ENCODE results near the gene L1CAM.
A peak's percentile ranks its signal among the peaks of the same experiment; 100 is the strongest.

Gene L1CAM

DNA sequence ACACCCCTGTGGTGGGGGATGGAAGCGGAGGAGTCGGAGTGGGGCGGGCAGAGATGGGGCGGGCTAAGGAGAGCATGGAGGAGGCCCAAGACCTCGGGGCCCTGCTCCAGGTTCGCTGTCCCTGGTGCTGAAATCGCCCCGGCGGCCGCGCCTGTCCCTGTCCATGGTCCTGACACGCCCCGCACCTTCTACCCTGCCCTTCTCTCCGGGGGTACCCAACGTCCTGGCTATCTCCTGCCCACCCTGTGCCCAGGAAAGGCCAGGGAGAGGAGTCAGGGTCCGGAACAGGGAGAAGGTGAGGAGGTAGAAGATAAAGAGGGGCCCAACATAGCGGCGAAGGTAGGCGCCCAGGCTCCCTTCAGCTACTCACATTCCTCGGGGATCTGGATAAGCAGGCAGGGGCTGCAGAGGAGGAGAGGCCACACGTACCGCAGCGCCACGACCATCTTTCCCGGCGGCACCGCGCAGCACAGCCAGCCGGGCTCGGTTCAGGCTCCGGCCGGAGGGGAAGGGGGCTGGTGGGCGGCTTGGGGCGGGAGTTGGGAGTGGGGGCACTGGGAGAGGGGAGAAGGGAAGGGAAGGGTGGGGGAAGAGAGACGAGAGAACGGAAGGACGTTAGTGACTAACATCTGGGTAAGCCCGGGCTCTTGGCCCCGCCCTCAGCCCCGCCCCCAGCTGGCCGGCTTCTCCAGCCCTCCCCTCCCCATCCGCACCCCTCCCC is 10.4 kb downstream of the L1CAM start:
- peak; percentile 52 to 55 for DNase-seq (ENCODE audit: low read depth in 2 of 2)

DNA sequence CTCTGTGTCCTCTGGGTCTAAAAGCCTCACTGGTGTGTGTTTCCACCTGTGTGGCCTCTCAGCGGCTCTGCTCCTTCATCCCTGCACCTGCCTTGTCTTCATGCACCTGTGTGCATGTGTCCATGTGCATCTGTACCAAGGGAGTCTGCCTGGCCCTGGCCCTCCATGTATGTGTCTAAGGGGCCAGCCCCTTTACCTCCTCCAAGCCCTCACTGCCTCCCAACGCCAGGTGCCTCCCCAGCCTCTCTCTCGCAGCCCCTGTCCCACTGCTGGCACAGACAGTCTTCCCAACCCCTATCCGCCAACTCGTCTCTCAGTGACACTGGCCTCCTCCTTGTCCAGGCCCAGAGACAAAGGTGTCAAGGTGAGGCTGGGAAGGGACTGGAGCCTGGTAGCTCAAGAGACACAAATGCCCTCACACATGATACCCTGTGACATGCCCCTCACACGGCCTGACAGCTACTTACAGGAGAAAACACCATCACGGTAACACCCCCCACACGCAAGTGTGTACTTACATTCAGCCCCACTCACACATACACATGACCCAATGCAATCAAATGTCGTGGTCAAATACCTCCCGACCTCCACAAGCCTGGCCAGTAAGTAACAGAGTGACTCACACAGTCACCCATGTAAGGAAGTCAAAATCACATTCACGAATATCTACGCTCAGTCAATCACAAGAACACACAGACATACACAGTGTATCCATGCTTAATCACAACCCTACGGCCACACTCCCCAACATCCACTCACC is 11.4 kb downstream of the L1CAM start:
- DNase-seq (ENCODE audit: low read depth in 2 of 2), result no peak

DNA sequence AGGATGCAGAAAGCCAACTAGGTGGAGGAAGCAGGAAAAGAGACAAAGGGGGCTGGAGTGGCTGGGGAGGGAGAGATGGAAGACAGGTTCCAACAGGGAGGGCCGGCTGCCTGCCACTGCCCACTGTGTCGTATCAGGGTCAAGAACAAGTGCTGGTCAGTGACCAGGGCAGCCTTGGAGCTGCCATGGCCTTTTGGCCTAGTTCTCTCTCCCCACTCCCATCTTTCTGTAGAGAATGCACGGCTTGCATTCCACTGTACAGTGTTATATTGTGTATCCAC is 11.9 kb downstream of the L1CAM start:
- no peak for DNase-seq (ENCODE audit: low read depth in 2 of 2)

DNA sequence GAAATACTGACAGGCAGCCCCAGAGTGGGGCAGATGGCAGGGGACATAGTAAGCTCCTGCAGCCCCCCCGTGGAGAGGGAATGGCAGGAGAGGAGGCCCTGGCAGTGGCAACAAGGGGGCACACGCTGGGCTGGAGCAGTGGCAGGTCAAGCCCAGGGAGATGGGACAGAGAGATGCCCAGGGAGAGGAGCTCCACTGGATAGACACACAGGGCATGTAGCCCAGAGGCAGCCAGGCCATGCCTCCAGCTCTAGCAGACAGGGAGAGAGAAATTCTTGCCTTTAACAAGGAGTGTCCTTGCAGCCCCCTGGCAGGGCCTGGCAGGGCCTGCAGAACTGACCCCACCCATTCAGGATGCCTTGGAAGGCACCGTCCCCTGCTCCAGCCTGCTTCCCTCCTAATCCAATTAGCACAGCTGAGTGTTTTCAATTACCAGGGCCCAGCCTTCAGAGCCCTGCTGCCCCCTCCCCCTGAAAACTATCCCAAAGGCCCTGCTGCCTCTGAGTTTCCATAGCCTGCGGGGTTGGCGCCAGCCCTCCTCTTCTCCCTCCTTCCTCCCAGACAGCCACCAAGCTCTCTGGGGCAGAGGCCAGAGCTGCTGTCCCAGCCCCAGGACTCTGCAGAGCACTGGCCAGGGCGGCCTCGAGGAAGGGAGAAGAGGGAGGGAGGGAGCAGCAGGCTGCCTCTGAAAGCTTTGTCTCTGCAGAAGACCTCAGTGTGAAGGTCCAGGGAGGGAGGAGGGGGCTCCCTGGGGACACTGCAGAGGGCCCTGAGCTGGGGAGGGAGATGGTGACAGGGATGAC is 12.5 kb downstream of the L1CAM start:
- no peak for DNase-seq (ENCODE audit: low read depth in 2 of 2)

DNA sequence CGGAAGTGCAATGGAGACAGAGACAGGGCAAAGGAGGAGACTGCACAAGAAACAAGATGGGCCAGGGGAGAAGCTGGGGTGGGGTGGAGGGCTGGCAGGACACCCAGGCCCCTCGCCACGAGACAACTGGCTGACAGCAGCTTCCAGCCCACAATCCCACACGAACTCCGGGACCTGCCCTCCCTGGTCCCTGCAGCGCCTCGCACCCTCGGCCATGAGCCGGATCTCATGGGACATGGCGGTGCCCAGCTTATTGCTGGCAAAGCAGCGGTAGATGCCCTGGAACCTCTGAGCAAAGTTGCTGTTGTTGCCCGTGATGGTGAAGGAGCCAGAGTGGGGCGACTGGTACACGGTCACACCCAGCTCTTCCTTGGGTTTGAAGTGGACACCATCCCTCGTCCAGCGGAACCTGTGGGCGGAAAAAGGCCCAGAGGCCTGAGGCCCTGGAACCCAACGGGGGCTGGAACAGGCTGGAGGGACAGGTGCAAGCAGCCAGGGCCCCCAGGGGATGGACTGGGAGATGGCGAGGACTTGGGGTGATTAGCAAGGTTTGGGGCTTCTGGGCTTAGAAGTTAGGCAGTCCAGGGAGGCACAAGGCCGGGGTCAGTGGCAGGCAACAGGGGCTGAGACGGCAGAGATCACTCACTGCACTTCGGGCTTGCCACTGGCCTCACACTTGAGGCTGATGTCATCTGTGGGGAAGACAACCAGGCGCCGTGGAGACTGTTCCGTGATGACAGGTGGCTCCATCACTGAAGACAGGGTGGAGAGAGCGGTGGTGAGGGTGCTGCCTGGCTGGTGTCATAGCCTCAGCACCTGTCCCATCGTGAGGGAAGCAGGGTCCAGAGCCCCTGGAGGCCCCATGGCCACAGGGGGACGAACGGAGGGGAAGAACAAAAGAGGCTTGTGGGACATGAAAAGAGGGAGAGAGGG is 13.8 kb downstream of the L1CAM start:
- no peak for DNase-seq (ENCODE audit: low read depth in 2 of 2)

DNA sequence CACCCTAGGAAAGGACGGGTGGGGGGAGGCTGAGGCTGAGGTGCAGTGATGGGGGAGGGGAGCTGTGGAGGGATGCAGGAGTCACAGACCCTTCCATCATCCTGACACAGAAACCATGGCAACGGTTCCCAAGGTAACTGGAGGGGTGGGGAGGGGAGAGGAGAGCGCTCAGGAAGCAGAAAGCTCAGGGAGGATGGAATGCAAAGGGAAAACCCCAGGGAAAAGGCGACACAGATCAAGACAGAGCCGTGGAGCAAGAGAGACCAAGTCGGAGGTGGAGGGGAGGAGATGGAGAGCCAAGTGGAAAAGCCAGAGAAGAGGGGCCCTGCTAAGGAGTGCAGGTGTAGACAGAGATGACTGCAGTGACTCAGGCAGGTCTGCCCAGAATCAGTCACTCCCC is 14.5 kb downstream of the L1CAM start:
- DNase-seq (ENCODE audit: low read depth in 2 of 2), result no peak

DNA sequence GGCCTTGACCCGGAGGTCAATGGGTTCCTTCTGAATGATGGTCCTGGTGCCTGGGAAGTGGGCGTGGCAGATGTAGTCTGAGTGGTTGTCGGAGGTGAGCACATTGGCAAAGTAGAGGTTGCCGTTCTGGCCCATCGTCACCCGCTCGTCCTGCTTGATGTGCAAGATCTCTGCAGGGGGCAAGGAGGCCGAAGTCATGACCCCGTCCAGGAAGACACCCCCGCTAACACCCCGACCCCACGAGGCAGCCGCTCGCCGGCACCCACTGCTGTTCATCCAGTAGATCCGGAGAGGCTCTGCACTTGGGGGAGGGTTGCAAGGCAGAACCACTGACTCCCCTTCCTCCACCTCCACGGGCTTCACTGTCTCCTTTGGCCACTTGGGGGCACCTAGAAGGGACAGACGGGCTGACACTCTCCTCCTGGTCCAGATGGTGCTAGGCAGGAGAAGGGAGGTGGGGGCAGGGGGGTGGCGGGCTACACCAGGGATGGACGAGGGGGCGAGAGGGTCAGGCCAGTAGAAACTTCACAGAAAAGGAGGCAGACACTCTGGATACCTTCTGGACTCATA is 15.1 kb downstream of the L1CAM start:
- no peak for DNase-seq (ENCODE audit: low read depth in 2 of 2)

DNA sequence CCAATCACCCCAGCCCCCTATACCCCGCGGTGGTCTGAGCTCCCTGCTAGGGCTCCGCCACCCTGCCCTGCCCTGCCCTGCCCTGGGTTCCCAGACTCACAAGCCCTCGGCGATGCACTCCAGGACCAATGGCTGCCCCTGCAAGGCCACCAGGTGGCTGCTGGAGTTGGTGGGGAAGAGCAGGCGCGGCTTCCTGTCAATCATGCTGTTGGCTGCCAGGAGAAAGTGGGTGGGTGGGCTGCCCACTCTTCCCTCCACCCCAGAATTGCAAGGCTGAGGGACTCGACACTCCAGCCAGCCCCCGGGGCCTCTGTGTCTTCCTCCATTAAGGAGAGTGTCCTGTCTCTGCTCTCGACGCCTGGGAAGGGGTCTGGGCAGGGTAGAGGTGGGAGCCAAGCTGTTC is 15.7 kb downstream of the L1CAM start:
- DNase-seq (ENCODE audit: low read depth in 2 of 2), result no peak

DNA sequence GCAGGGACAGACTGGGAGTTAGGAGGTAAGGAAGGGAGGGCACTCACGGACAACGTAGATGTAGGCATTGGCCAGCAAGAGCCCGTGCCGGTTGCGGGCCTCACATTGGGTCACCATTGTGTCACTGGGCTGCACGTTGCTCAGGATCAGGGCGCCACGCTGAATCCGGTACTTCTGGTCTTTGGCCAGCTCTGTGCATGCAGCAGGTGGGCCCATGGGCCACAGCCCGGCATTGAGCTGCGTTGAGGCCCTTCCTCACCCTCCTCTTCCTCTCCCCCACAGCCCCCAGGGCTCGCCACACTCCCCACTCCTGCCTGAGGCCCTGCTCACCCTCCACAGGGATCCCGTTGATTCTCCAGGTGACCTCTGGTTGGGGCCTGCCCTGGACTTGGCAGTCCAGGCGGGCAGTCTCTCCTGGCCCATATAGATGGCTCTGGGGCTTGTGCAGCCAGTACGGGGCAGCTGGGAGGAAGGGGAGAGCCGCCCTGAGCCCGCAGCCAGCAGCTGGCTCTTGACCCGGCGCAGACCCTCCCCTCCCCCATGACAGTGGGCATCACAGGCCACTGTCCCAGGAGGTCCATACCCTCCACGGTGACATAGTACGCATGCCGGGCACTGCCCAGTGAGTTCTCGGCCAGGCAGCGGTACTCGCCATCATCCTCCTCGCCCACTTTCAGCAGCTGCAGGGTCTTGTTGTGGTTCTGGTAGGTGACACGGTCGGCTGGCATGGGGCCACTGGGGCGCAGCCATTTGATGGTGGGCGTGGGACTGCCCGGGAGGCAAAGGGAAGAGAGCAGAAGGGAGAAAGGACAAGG is 16.3 kb downstream of the L1CAM start:
- DNase-seq (ENCODE audit: low read depth in 2 of 2), result no peak

DNA sequence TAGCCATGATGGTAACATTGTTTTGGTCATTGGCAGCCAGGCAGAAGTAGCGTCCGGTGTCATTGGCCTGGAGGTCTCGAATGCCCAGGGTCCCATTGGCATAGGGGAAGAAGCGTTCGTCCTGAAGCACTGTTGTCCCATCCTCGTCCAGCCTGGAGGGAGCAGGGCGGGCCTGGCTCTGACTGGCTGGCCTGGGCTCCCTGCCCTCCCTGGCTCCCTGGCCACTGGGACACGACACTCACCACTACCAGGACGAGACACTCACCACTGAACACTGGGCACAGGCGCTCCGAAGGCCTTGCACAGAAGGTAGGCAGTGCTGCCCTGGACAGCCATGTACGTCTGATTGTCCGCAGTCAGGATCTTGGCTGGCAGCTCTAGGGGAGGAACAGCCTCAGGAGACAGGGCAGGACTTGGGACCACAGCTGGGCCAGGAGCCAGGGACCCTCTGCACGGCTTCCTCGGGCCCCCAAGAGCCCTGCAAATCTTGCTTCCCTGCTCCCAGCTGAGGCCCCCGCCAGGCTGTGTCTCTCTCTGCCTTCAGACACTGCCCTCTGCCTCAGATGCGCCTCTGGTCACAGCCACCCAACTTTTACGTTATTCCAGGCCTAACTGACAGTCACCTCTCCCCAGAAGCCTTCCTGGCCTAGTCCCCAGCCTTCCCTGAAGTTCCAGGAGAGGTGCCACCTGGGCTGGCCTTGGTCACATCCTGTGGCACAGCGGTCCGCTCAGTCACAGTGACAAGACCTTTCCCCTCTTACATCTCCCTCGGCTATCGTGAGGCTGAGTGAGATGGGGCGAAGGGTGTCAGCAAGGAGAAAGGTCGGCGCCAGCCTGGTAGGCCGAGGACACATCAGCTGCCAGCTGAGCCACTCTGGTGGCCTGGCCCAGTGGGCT is 17.1 kb downstream of the L1CAM start:
- no peak for DNase-seq (ENCODE audit: low read depth in 2 of 2)

DNA sequence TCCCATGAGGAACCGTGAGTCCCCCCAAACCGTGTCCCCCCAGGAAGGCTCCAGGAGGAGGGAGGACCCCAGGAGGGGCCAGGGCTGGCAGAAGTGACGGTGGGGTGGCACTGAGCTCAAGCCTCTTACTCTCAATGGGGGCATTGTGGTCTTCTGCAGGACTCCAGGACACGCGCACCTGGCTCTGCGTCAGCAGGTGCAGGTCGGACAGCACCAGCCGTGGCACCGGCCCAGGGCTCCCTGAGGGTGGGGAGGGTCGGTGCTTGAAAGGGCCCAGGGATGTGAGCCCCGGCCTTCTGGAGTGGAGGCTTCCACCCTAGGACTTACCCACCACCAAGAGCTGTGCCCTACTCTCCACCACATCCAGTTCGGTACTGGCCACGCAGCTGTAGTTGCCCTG is 18.3 kb downstream of the L1CAM start:
- DNase-seq (ENCODE audit: low read depth in 2 of 2), result no peak

DNA sequence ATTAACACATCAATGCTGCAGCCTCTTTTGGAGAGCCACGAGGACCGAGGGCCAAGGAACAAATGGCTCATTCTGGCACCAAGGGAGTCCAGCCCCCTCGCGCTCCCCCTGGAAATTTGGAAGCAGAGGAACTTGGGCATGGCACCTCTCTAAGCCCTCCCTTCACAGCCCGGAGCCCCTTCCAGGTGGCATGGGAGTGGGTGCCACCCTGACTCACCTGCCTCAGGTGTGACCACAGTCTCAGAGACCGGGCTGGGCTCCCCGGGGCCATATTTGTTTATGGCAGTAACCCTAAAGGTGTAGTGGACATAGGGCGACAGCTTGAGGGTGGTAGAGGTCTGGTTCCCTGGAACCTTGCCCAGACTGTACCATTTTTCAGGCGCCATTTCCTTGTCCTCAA is 18.8 kb downstream of the L1CAM start:
- no peak for DNase-seq (ENCODE audit: low read depth in 2 of 2)

DNA sequence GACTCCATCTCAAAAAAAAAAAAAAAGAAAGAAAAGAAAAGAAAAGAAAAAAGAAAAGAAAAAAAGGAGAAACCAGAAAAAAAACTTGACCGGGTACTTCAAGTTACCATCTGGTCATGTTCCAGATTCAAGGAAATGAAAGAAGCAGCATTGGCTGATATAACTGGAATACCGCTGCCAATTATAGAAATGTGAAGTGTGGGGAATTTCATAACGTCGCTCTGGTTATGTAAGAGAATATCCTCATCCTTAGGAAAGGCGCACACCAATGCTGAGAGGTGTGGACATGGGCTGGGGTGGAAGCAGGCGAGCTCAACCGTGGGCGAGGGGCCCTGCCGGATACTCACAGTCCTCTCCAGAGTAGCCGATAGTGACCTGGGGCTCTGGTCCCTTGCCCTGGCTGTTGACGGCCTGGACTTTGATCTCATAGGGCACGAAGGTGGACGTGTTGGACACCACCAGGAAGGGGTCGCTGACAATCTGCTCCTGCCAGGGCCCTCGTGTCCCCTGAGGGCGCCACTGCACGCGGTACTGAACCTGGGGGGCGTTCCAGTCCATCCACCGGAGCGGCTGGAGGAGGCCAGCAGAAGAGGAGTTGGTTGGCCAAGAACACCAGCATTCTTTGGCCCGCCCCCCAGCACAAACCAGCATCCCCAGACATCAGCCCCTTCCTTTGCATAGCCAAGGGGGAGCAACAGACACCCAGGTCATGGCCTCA is 19.5 kb downstream of the L1CAM start:
- no peak for DNase-seq (ENCODE audit: low read depth in 2 of 2)

DNA sequence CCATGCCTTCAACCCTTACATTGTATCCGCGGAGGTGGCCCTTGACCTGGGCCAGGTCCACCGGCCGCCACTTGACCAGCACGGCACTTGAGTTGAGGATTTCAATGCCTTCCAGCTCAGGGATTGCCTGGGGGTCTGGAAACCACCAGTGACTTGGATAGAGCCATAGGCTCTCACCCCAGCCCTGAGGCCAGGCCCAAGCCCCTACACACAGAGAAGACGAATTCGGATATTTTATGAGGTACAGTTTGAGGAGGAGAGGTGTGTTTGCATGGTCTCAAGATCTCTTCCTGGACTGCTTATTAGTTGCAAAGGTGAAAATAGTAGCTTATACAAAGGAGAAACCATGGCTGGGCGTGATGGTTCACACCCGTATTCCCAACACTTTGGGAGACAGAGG is 20.3 kb downstream of the L1CAM start:
- no peak for DNase-seq (ENCODE audit: low read depth in 2 of 2)

DNA sequence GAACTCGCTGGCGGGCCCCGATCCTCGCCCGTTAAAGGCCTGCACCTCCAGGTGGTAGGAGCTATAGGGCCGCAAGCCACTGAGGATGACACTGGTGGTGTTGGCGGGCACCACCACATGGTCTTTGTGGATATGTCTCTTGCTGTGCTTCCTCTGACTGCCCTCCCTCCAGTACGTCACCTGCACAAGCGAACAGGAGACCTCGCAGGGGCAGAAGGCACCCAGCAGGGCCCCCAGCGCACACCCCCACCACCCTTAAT is 20.7 kb downstream of the L1CAM start:
- DNase-seq (ENCODE audit: low read depth in 2 of 2), result no peak

DNA sequence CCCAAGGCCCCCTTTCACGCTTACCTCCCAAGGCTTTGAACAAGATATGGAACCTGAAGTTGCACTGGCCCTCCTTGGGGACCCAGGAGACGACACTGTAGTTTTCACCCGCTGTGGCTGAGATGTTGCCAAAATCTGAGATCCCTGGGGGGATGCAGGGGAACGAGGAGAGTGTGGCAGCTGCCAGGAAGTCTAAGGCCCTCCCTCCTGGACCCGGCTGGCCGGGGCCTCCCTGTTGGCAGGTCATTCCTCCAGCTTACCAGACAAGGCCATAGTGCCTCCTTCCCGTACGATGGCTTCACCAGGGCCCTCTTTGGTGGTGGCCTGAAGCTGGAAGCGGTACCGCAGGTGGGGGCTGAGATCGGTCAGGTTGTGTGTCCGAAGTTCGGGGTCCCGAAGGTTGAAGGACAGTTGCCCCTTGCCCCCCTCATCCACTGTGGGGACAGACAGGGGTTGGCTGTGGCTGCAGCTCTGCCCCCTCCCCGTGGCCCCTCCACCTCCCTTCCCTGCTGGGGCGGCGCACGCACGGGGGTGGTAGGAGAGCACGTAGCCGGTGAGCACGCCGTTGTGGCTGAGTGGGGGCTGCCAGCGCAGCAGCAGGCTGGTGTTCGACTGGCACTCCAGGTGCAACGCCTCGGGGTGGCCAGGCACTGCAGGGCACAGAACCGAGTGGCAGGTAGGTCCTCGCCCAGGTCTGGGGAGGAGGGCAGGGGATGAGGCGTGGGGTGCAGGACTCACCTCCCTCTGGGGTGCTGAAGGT is 21.2 kb downstream of the L1CAM start:
- no peak for DNase-seq (ENCODE audit: low read depth in 2 of 2)

DNA sequence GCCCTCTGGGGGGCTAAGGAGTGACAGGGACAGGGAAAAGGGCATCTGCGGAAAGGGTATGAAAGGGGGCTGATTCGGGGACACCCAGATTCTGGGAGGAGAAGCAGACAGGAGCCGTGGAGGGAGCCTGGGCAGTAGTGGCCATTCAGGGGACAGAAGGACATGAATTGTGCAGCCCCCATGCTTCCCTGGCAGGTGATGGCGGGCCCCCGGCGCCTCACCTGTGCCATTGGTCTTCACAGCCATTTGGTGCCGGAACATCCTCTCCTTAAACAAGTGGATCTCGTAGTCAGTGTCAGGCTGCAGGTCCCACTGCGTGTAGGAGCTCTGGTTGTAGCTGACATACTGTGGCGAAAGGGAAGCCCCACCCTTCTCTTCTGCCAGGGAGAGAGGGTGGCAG is 21.9 kb downstream of the L1CAM start:
- DNase-seq (ENCODE audit: low read depth in 2 of 2), result no peak

DNA sequence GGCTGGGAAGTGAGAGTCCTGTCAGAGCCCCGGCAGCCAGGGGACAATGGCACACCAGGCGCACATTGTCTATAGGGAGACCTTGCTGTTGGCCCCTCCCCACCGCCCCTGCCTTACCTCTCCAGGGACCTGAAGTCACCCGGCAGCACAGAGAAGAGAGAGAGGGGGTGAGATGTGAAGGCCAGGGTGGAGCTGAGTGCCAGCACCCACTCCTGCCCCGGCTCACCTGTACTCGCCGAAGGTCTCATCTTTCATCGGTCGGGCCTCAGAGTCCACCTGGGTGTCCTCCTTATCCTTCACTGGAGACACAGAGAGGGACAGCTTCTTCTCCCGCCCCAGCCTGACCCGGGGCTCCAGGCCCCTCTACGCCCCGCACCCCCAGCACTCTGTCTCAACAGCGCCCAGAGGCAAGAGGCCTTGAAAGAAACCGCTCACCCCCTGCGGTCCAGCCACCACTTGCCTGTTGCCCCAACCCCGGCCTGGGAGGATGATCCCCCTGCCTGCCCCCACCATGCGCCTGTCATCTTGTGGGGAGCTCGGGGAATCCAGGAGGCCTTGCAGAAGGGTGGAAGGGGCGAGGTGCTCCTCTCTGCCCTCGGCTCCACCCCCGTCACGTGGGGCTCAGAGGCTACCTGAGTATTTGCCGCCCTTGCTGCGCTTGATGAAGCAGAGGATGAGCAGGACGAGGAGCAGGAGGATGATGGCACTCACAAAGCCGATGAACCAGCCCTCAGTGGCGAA is 22.6 kb downstream of the L1CAM start:
- no peak for DNase-seq (ENCODE audit: low read depth in 2 of 2)

Measured in stimulated activated CD8-positive, alpha-beta memory T cell treated with anti-CD3 and anti-CD28 coated beads, Interleukin-2, amount 100 ng/mL, for 1 hour (primary cell).